Sigmoid colon (tissue), 7 donors: ENCODE data around the gene KCNJ1. TPM values are rescaled to one million over a fixed set of nuclear protein-coding genes. Genes with fewer than 3 reads are reported as not detected.

Source experiments
- DNase-seq: peaks from one replicate; pipeline ENCODE4 v3.0.0-alpha.2; 2019
- H3K27ac ChIP-seq, 4 donors: fragments of 200-600 bp; sonication (generic); one replicate each; pipeline ENCODE4 v1.5.1; 2016 to 2019; ENCODE audit warnings: mild to moderate bottlenecking in 1 of 4
- H3K27me3 ChIP-seq, 3 donors: fragments of 200-600 bp; sonication (generic); one replicate each; pipeline ENCODE4 v1.5.1; 2019; ENCODE audit warnings: mild to moderate bottlenecking in 1 of 3
- H3K36me3 ChIP-seq, 4 donors: fragments of 200-600 bp; sonication (generic); one replicate each; pipeline ENCODE4 v1.5.1; 2016 to 2019
- H3K4me1 ChIP-seq, 4 donors: fragments of 200-600 bp; sonication (generic); one replicate each; pipeline ENCODE4 v1.5.1; 2017 to 2019
- H3K4me3 ChIP-seq, 4 donors: fragments of 200-600 bp; sonication (generic); one replicate each; pipeline ENCODE4 v1.5.1; 2017 to 2019; ENCODE audit warnings: mild to moderate bottlenecking in 2 of 4, moderate library complexity in 1 of 4
- H3K9me3 ChIP-seq, 4 donors: fragments of 200-600 bp in 3 of 4; sonication (generic) in 3 of 4; one replicate each; pipeline versions ENCODE4 v1.5.1 to v1.6.1; 2013 to 2019
- EP300 ChIP-seq, 4 donors: sonication (generic); formaldehyde crosslinking; IDR thresholded peaks; one replicate each; pipeline ENCODE4 v1.6.1; 2017; ENCODE audit warnings: antibody characterized with exemption in 4 of 4
- POLR2A ChIP-seq, 2 donors: fragments of 450-650 bp; IDR thresholded peaks; one replicate each; pipeline ENCODE4 v1.6.1; 2016; ENCODE audit warnings: antibody characterized with exemption in 2 of 2, mild to moderate bottlenecking in 2 of 2, moderate library complexity in 2 of 2
- POLR2AphosphoS5 ChIP-seq, 4 donors: sonication (generic); formaldehyde crosslinking; IDR thresholded peaks; one replicate each; pipeline ENCODE4 v1.6.1; 2017; ENCODE audit warnings: antibody characterized with exemption in 4 of 4
- WGBS, 2 donors: extraction: QIAGEN DNeasy Blood & Tissue Kit; methylation state at CpG; one replicate each; pipeline ENCODE4 v1.1.7; 2013; 5-methylcytosine and 5-hydroxymethylcytosine counted together
- intact Hi-C: fragments of 100-400 bp; cut with DNase I; formaldehyde crosslinking; loops from one replicate; pipeline ENCODE4 v1.15.1; 2023
- polyA plus RNA-seq, 3 donors: library from polyadenylated mRNA; stranded (reverse); fragments of 200-250 nt; gene quantifications; one replicate each; pipeline ENCODE4 v1.2.3, GENCODE V29; 2013
- total RNA-seq, 4 donors: library from RNA; depleted of rRNA; stranded (reverse); fragments of >200 nt; gene quantifications; one replicate each; pipeline ENCODE4 v1.1.0, GENCODE V29; 2016
- TF ChIP-seq, protein P1 (sequence below), 4 experiments: fragments of 450-650 bp in 3 of 4; fragments of 200-600 bp in 1 of 4; IDR thresholded peaks; one replicate each; pipeline ENCODE4 v1.5.1; 2016 to 2019; ENCODE audit warnings: antibody characterized with exemption in 4 of 4, mild to moderate bottlenecking in 3 of 4, moderate library complexity in 2 of 4
- donor health status: healthy with polysubstance abuse.
- donor health status: Bipolar disorder and iron deficiency.
- donor health status: healthy.

KCNJ1 gene
- under 1 TPM in 1 of 4 donors, not detected in 3; 0.81 TPM for total RNA-seq
- not detected for polyA plus RNA-seq

DNA sequence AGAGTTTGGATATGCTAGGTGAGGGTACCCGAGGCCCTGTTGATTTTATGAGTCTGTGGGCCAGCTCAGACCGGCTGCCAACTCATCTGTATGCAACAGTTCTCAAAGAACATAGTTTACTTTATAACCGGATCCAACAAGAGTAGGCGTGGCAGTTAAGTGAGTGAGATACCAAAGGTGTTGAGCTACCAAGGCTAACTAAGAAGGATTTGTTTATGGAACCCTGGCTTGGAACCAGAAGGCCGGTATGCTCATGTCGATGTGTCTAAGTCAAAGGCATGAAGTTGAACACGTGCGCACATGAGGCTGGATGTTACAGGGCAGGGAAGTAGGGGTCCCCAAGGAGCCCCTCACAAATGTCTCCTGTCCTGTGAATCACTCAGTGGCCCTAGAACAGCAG, at the start of gene KCNJ1:
Gene KCNJ1 (minus strand): TSS at position 20 of the 400 bp plus-strand sequence. CDS start 27,053 bp downstream, outside the sequence.
- TF ChIP-seq POLR2A (IDR thresholded peaks at IDR 0.05) (no peak), POLR2AphosphoS5 (IDR thresholded peaks at IDR 0.05) (no peak), EP300 (IDR thresholded peaks at IDR 0.05) (no peak)
- TF ChIP-seq, protein P1, sequence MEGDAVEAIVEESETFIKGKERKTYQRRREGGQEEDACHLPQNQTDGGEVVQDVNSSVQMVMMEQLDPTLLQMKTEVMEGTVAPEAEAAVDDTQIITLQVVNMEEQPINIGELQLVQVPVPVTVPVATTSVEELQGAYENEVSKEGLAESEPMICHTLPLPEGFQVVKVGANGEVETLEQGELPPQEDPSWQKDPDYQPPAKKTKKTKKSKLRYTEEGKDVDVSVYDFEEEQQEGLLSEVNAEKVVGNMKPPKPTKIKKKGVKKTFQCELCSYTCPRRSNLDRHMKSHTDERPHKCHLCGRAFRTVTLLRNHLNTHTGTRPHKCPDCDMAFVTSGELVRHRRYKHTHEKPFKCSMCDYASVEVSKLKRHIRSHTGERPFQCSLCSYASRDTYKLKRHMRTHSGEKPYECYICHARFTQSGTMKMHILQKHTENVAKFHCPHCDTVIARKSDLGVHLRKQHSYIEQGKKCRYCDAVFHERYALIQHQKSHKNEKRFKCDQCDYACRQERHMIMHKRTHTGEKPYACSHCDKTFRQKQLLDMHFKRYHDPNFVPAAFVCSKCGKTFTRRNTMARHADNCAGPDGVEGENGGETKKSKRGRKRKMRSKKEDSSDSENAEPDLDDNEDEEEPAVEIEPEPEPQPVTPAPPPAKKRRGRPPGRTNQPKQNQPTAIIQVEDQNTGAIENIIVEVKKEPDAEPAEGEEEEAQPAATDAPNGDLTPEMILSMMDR (IDR thresholded peaks at IDR 0.05): no peak
- WGBS, 2 donors: 39 to 75% methylated on average over 8 of the region's 8 CpGs
- Histone ChIP-seq H3K27ac (no peak within 1 kb of the TSS), H3K36me3 (no peaks in the 10 kb centered on the region), H3K9me3 (no peaks in the 10 kb centered on the region), H3K27me3 (no peaks in the 10 kb centered on the region), H3K4me3 (no peak within 1 kb of the TSS), H3K4me1 (no peaks in the 10 kb centered on the region)
- intact Hi-C loops: no loop called here
- DNase-seq: no peak

DNA sequence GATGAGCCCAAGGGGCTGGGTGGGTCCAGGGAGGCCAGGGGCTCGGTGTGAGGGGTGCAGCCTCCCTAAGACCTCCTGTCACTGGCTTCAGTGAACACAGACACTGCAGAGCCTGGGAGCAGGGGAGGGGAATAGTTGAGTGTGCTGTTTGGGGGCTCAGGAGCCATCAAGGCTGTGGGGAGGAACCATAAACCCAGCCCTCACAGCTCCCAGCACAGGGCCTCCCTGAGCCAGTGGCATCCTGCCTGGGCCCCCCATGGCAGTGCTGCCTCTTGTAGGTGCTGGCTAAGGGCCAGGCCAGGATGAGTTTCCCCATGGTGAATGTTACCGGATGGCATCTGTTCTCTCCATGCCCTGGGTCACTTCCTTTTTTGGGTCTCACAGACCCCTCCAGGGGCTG, 49.6 kb upstream of the KCNJ1 start:
- Histone ChIP-seq H3K27me3 (peaks cover 0 to 4% (median 0%) of the 10 kb centered on the region in 3 donors), H3K4me1 (no peaks in the 10 kb centered on the region), H3K27ac (no peak overlapping the region), H3K4me3 (no peak overlapping the region), H3K9me3 (no peaks in the 10 kb centered on the region), H3K36me3 (no peaks in the 10 kb centered on the region)
- intact Hi-C loops: no loop called here
- DNase-seq: no peak
- TF ChIP-seq, protein P1 (IDR thresholded peaks at IDR 0.05): no peak
- no peak for TF ChIP-seq POLR2A (IDR thresholded peaks at IDR 0.05)
- TF ChIP-seq EP300 (IDR thresholded peaks at IDR 0.05): no peak
- TF ChIP-seq POLR2AphosphoS5 (IDR thresholded peaks at IDR 0.05): no peak
- WGBS, 2 donors: 75 to 77% methylated on average over 2 of the region's 2 CpGs

DNA sequence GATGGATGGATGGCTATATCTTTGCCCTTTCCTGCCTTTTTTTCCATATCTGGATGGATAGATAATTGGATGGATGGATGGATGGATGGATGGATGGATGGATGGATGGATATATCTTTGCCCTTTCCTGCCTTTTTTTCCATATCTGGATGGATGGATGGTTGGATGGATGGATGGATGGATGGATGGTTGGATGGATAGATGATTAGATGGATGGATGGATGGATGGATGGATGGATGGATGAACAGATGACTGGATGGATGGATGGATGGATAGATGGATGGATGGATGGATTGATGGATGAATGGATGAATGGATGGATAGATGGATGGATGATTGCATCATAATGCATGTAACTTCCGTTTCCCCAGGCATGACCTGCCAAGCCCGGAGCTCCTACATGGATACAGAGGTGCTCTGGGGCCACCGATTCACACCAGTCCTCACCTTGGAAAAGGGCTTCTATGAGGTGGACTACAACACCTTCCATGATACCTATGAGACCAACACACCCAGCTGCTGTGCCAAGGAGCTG, 49.0 kb upstream of the KCNJ1 start:
- Histone ChIP-seq H3K36me3 (no peaks in the 10 kb centered on the region), H3K4me3 (no peak overlapping the region), H3K9me3 (no peaks in the 10 kb centered on the region), H3K4me1 (no peaks in the 10 kb centered on the region), H3K27ac (no peak overlapping the region), H3K27me3 (peaks cover 0 to 8% (median 0%) of the 10 kb centered on the region in 3 donors)
- DNase-seq: no peak
- TF ChIP-seq, protein P1 (IDR thresholded peaks at IDR 0.05): no peak
- TF ChIP-seq POLR2AphosphoS5 (IDR thresholded peaks at IDR 0.05) (no peak), POLR2A (IDR thresholded peaks at IDR 0.05) (no peak), EP300 (IDR thresholded peaks at IDR 0.05) (no peak)
- intact Hi-C loops: no loop called here
- 63 to 73% methylated on average over 3 of the region's 3 CpGs for WGBS, 2 donors

DNA sequence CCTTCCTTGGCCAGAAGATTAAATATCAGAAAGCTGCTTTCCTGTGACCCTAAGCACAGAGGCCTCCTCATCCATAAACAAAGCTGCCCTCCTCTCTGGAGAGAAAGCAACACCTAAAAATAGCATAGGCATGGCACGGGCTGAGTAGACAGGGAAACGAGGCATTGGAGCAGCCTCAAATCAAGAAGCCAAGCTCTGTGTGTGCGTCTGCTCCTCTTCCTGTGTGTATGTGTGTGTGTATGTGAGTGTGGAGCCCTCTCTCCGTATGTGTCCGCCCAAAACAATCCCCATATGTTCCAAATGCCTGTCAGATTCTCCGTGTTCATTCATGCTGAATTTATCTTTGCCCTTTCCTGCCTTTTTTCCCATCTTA, 48.0 kb upstream of the KCNJ1 start:
- Histone ChIP-seq H3K4me1 (no peaks in the 10 kb centered on the region), H3K27me3 (peaks cover 0 to 12% (median 0%) of the 10 kb centered on the region in 3 donors), H3K36me3 (no peaks in the 10 kb centered on the region), H3K4me3 (no peak overlapping the region), H3K27ac (no peak overlapping the region), H3K9me3 (no peaks in the 10 kb centered on the region)
- intact Hi-C loops: no loop called here
- WGBS, 2 donors: 81 to 89% methylated on average over 6 of the region's 6 CpGs
- DNase-seq: no peak
- TF ChIP-seq POLR2A (IDR thresholded peaks at IDR 0.05) (no peak), POLR2AphosphoS5 (IDR thresholded peaks at IDR 0.05) (no peak), EP300 (IDR thresholded peaks at IDR 0.05) (no peak)
- TF ChIP-seq, protein P1 (IDR thresholded peaks at IDR 0.05): no peak
